Transverse colon (tissue), 4 donors: ENCODE measurements around the gene BCAS4.

Experiments used
- POLR2A ChIP-seq: fragments of 450-650 bp; IDR thresholded peaks from one replicate; pipeline ENCODE4 v1.6.1; 2016; ENCODE audit warnings: antibody characterized with exemption, mild to moderate bottlenecking, moderate library complexity
- POLR2AphosphoS5 ChIP-seq, 3 donors: sonication (generic); formaldehyde crosslinking; IDR thresholded peaks; one replicate each; pipeline ENCODE4 v1.6.1; 2016; ENCODE audit warnings: antibody characterized with exemption in 3 of 3
- TF ChIP-seq, protein P1 (sequence below), 5 experiments: fragments of 200-600 bp in 3 of 5; fragments of 450-650 bp in 2 of 5; sonication (generic) in 3 of 5; IDR thresholded peaks; 1 replicate in 2 of 5; 2 replicates in 3 of 5; pipeline ENCODE4 v1.5.1; 2016 to 2017; ENCODE audit warnings: antibody characterized with exemption in 5 of 5, inconsistent platforms in 3 of 5, mild to moderate bottlenecking in 2 of 5, moderate library complexity in 1 of 5

DNA sequence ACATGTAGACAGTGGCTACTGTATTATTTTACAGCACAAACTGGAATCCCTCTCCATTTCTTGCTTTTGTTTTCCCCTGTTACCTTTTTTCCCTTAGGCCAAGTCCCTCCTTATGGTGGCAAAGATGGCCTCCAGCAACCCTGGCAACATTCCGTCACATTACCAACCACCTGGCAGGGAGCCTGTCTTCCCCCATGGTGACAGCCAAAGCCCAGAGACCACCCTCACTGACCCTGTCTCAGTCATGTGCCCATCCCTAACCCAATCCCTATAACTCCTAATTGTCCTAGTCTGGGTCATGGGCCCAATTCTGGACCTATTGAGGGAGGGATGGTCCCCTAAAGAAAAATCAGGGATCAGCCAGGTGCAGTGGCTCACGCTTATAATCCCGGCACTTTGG lies 35.9 kb upstream of the BCAS4 start:
- TF ChIP-seq, protein P1, sequence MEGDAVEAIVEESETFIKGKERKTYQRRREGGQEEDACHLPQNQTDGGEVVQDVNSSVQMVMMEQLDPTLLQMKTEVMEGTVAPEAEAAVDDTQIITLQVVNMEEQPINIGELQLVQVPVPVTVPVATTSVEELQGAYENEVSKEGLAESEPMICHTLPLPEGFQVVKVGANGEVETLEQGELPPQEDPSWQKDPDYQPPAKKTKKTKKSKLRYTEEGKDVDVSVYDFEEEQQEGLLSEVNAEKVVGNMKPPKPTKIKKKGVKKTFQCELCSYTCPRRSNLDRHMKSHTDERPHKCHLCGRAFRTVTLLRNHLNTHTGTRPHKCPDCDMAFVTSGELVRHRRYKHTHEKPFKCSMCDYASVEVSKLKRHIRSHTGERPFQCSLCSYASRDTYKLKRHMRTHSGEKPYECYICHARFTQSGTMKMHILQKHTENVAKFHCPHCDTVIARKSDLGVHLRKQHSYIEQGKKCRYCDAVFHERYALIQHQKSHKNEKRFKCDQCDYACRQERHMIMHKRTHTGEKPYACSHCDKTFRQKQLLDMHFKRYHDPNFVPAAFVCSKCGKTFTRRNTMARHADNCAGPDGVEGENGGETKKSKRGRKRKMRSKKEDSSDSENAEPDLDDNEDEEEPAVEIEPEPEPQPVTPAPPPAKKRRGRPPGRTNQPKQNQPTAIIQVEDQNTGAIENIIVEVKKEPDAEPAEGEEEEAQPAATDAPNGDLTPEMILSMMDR (IDR thresholded peaks at IDR 0.05): no peak
- TF ChIP-seq POLR2A: no peak
- TF ChIP-seq POLR2AphosphoS5 (IDR thresholded peaks at IDR 0.05): no peak
